MM.1S (cell line): ENCODE results near the gene FOXP1.
A peak's percentile ranks its signal among the peaks of the same experiment; 100 is the strongest.

Experiments
- DNase-seq: peaks from one replicate; pipeline ENCODE4 v3.0.0-alpha.2; 2015
- H2AFZ ChIP-seq: fragments of 300-600 bp; sonication (generic); 2 replicates; pipeline ENCODE4 v1.6.0; 2016; ENCODE audit warnings: antibody characterized with exemption, low read length
- H3F3A ChIP-seq: fragments of 300-600 bp; sonication (generic); 2 replicates; pipeline ENCODE4 v1.6.1; 2016; ENCODE audit warnings: mild to moderate bottlenecking, antibody characterized with exemption, low read length, moderate library complexity, mixed read lengths; ENCODE audit not compliant: insufficient read depth
- H3K27ac ChIP-seq: fragments of 300-600 bp; sonication (generic); 2 replicates; pipeline ENCODE4 v1.5.1; 2016; ENCODE audit warnings: mild to moderate bottlenecking, low read length
- H3K27me3 ChIP-seq: fragments of 300-600 bp; sonication (generic); replicated peaks from 2 replicates; pipeline ENCODE4 v1.6.0; 2016; ENCODE audit warnings: low read length; ENCODE audit not compliant: insufficient read depth
- H3K36me3 ChIP-seq: fragments of 300-600 bp; sonication (generic); replicated peaks from 2 replicates; pipeline ENCODE4 v1.6.1; 2016; ENCODE audit warnings: mild to moderate bottlenecking, low read length, mixed read lengths; ENCODE audit not compliant: insufficient read depth
- H3K4me1 ChIP-seq: fragments of 300-600 bp; sonication (generic); 2 replicates; pipeline ENCODE4 v1.6.1; 2016; ENCODE audit warnings: low read length, mixed read lengths
- H3K4me2 ChIP-seq: fragments of 300-600 bp; sonication (generic); 2 replicates; pipeline ENCODE4 v1.6.0; 2016; ENCODE audit warnings: low read depth, low read length
- H3K4me3 ChIP-seq: fragments of 300-600 bp; sonication (generic); 2 replicates; pipeline ENCODE4 v1.5.1; 2016; ENCODE audit warnings: low read length, mixed read lengths
- H3K79me2 ChIP-seq: fragments of 300-600 bp; sonication (generic); 2 replicates; pipeline ENCODE4 v1.6.1; 2016; ENCODE audit warnings: mixed run types, low read length, mixed read lengths
- H3K9ac ChIP-seq: fragments of 300-600 bp; sonication (generic); 2 replicates; pipeline ENCODE4 v1.6.1; 2016; ENCODE audit warnings: low read length, mixed read lengths
- H3K9me2 ChIP-seq: fragments of 300-600 bp; sonication (generic); replicated peaks from 2 replicates; pipeline ENCODE4 v1.6.1; 2016; ENCODE audit warnings: mild to moderate bottlenecking, low read length, mixed read lengths; ENCODE audit not compliant: insufficient read depth
- H3K9me3 ChIP-seq: fragments of 300-600 bp; sonication (generic); replicated peaks from 2 replicates; pipeline ENCODE4 v1.6.1; 2016; ENCODE audit warnings: mild to moderate bottlenecking, low read length, mixed read lengths; ENCODE audit not compliant: insufficient read depth
- H4K20me1 ChIP-seq: fragments of 300-600 bp; sonication (generic); 2 replicates; pipeline ENCODE4 v1.6.1; 2016; ENCODE audit warnings: mild to moderate bottlenecking, low read length, moderate library complexity, mixed read lengths; ENCODE audit not compliant: insufficient read depth
- EZH2 ChIP-seq: fragments of 300-600 bp; sonication (generic); optimal IDR thresholded peaks from 2 replicates; pipeline ENCODE3; 2017; ENCODE audit warnings: low read depth, mild to moderate bottlenecking, antibody characterized with exemption, low read length, mixed read lengths
- EZH2phosphoT487 ChIP-seq: fragments of 300-600 bp; sonication (generic); IDR thresholded peaks from 2 replicates; pipeline ENCODE4 v1.6.1; 2018; ENCODE audit warnings: antibody characterized with exemption, low read length
- TF ChIP-seq, protein P1 (sequence below): fragments of 300-600 bp; sonication (generic); IDR thresholded peaks from 2 replicates; pipeline ENCODE4 v1.5.1; 2016; ENCODE audit warnings: antibody characterized with exemption, low read length, mixed read lengths

The FOXP1 gene

DNA sequence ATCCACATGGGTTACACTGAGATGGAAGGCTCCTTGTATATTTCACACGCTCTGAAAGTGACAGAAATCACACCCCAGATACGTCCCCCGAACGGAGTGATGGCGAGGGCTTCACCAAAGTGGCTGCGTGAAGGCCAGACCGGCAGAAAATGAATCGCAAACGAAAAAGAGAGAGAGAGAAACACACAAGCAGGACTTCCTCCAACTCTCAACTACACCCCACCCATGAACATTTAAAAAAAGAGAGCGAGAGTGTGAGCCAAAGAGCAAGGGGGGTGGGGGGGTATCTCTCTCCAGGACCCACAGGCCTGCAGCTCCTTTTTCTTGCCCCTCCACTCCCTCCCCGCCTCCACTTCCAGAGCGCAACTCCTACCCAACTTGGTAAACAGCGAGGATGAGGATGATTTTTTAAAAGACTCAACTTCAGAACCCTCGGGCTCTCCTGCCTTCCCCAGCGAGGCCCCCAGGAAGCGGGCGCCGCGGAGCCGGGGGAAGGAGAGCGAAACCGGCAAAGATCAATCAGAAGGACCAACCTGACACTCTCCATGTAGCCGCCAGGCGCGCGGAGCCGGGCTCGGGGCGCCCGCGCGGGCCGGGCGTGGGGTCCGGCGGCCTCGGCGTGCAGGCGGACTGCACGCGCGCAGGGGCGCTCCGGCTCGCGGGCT lies 519.1 kb downstream of the FOXP1 start:
- Histone ChIP-seq H4K20me1 (no peaks in the 10 kb centered on the region), H3K9ac (peak overlapping the region; percentile 68), H3K9me2 (no peaks in the 10 kb centered on the region), H3K4me3 (peak overlapping the region; percentile 65), H3K9me3 (no peaks in the 10 kb centered on the region), H3K4me2 (peak overlapping the region; percentile 77), H2AFZ (peak overlapping the region; percentile 69), H3K79me2 (peaks cover 45% of the 10 kb centered on the region), H3F3A (peaks cover 26% of the 10 kb centered on the region), H3K27me3 (no peaks in the 10 kb centered on the region), H3K27ac (peak overlapping the region; percentile 89), H3K4me1 (peaks cover 17% of the 10 kb centered on the region), H3K36me3 (no peaks in the 10 kb centered on the region)
- peak; percentile 61 for DNase-seq
- TF ChIP-seq EZH2 (no peak), EZH2phosphoT487 (no peak)
- TF ChIP-seq, protein P1, sequence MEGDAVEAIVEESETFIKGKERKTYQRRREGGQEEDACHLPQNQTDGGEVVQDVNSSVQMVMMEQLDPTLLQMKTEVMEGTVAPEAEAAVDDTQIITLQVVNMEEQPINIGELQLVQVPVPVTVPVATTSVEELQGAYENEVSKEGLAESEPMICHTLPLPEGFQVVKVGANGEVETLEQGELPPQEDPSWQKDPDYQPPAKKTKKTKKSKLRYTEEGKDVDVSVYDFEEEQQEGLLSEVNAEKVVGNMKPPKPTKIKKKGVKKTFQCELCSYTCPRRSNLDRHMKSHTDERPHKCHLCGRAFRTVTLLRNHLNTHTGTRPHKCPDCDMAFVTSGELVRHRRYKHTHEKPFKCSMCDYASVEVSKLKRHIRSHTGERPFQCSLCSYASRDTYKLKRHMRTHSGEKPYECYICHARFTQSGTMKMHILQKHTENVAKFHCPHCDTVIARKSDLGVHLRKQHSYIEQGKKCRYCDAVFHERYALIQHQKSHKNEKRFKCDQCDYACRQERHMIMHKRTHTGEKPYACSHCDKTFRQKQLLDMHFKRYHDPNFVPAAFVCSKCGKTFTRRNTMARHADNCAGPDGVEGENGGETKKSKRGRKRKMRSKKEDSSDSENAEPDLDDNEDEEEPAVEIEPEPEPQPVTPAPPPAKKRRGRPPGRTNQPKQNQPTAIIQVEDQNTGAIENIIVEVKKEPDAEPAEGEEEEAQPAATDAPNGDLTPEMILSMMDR = no peak

DNA sequence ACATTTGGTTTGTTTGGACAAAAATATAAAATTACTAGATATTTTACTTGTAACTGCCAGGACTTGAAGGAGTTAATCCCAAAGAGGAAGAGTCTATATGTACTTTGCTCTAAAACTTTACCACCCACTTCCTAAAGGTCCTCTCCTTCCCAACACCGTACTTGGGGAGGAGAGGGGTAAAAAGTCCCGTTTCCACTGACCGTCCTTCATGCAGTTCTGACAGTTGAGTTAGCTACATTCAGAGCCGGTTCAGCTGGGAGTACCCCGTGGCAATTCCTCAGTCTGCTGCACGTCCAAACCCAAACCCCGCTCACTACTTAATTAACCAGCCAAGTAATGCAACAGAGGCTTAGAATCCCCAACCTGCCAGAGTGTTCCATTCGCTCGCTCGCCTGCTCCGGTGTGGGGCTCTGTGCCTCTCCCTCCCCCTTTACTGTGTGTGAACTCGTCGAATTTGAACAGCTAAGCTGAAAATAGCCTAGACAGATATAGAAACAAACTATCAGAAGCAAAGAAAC lies 519.7 kb downstream of the FOXP1 start:
- Histone ChIP-seq H3K4me1 (peaks cover 17% of the 10 kb centered on the region), H3K4me3 (peak overlapping the region; percentile 65), H3K9me3 (no peaks in the 10 kb centered on the region), H3K4me2 (peak overlapping the region; percentile 77), H3K36me3 (no peaks in the 10 kb centered on the region), H3K27ac (peak overlapping the region; percentile 89), H3F3A (peaks cover 26% of the 10 kb centered on the region), H3K9me2 (no peaks in the 10 kb centered on the region), H2AFZ (peak overlapping the region; percentile 69), H3K27me3 (no peaks in the 10 kb centered on the region), H4K20me1 (no peaks in the 10 kb centered on the region), H3K9ac (peak overlapping the region; percentile 68), H3K79me2 (peaks cover 51% of the 10 kb centered on the region)
- TF ChIP-seq, protein P1 = no peak
- no peak for TF ChIP-seq EZH2phosphoT487
- no peak for TF ChIP-seq EZH2
- DNase-seq = peak; percentile 65

DNA sequence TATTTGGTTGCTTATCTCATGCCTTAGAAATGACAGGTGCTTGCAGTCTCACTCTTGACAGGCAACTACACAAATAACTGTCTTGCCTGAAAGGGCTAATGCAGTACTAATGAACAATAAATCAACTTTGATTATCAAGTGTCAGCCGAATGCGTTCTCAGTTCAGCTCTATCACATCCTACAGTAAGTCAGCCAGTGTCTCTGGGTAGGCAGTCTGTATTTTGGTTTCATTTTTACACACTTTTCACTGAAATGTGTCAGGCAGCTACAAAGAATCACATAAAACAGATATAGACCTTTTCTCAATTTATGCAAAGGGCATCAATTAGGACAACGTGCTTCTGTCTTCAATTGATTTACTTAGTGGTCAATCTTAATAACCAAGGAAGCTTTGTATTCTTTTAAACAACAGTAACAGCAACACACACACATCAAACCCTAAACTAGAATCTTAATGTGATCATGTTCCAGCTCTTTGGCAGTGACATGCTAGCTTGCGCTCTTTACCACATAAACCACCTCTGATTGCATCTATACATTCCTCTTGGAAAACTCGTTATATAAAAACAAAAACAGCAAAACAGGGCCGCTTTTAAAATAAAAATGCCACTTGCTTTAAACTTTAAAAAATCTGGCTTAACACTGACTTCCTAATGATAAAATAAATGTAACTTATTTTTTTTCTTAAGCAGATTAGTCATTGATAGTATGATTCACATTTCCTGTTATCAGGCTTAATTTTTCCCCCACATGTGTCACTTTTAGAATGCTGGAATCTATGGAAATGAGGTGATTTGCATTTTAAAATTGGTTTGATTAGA lies 520.4 kb downstream of the FOXP1 start:
- H3K9me2 ChIP-seq = no peaks in the 10 kb centered on the region
- H3K36me3 ChIP-seq = no peaks in the 10 kb centered on the region
- H3K4me3 ChIP-seq = peak overlapping the region; percentile 65
- H3K4me2 ChIP-seq = peak overlapping the region; percentile 77
- H3K27me3 ChIP-seq = no peaks in the 10 kb centered on the region
- H3K79me2 ChIP-seq = peaks cover 57% of the 10 kb centered on the region
- H3F3A ChIP-seq = peaks cover 26% of the 10 kb centered on the region
- no peaks in the 10 kb centered on the region for H4K20me1 ChIP-seq
- peak overlapping the region; percentile 68 for H3K9ac ChIP-seq
- DNase-seq = peak; percentile 58
- peak overlapping the region; percentile 89 for H3K27ac ChIP-seq
- TF ChIP-seq, protein P1 = no peak
- no peak for TF ChIP-seq EZH2phosphoT487
- TF ChIP-seq EZH2 = no peak
- 0 out of 2 replicates have a peak overlapping the region, but pooled peaks have one; percentile 69 for H2AFZ ChIP-seq
- H3K9me3 ChIP-seq = no peaks in the 10 kb centered on the region
- peaks cover 14% of the 10 kb centered on the region for H3K4me1 ChIP-seq
